Sigmoid colon (tissue), 7 donors: ENCODE data around the gene LGR6. TPM values are rescaled to one million over a fixed set of nuclear protein-coding genes. Genes with fewer than 3 reads are reported as not detected.

Source experiments
- DNase-seq: peaks from one replicate; pipeline ENCODE4 v3.0.0-alpha.2; 2019
- H3K27ac ChIP-seq, 4 donors: fragments of 200-600 bp; sonication (generic); one replicate each; pipeline ENCODE4 v1.5.1; 2016 to 2019; ENCODE audit warnings: mild to moderate bottlenecking in 1 of 4
- H3K27me3 ChIP-seq, 3 donors: fragments of 200-600 bp; sonication (generic); one replicate each; pipeline ENCODE4 v1.5.1; 2019; ENCODE audit warnings: mild to moderate bottlenecking in 1 of 3
- H3K36me3 ChIP-seq, 4 donors: fragments of 200-600 bp; sonication (generic); one replicate each; pipeline ENCODE4 v1.5.1; 2016 to 2019
- H3K4me1 ChIP-seq, 4 donors: fragments of 200-600 bp; sonication (generic); one replicate each; pipeline ENCODE4 v1.5.1; 2017 to 2019
- H3K4me3 ChIP-seq, 4 donors: fragments of 200-600 bp; sonication (generic); one replicate each; pipeline ENCODE4 v1.5.1; 2017 to 2019; ENCODE audit warnings: mild to moderate bottlenecking in 2 of 4, moderate library complexity in 1 of 4
- H3K9me3 ChIP-seq, 4 donors: fragments of 200-600 bp in 3 of 4; sonication (generic) in 3 of 4; one replicate each; pipeline versions ENCODE4 v1.5.1 to v1.6.1; 2013 to 2019
- EP300 ChIP-seq, 4 donors: sonication (generic); formaldehyde crosslinking; IDR thresholded peaks; one replicate each; pipeline ENCODE4 v1.6.1; 2017; ENCODE audit warnings: antibody characterized with exemption in 4 of 4
- POLR2A ChIP-seq, 2 donors: fragments of 450-650 bp; IDR thresholded peaks; one replicate each; pipeline ENCODE4 v1.6.1; 2016; ENCODE audit warnings: antibody characterized with exemption in 2 of 2, mild to moderate bottlenecking in 2 of 2, moderate library complexity in 2 of 2
- POLR2AphosphoS5 ChIP-seq, 4 donors: sonication (generic); formaldehyde crosslinking; IDR thresholded peaks; one replicate each; pipeline ENCODE4 v1.6.1; 2017; ENCODE audit warnings: antibody characterized with exemption in 4 of 4
- WGBS, 2 donors: extraction: QIAGEN DNeasy Blood & Tissue Kit; methylation state at CpG; one replicate each; pipeline ENCODE4 v1.1.7; 2013; 5-methylcytosine and 5-hydroxymethylcytosine counted together
- intact Hi-C: fragments of 100-400 bp; cut with DNase I; formaldehyde crosslinking; loops from one replicate; pipeline ENCODE4 v1.15.1; 2023
- polyA plus RNA-seq, 3 donors: library from polyadenylated mRNA; stranded (reverse); fragments of 200-250 nt; gene quantifications; one replicate each; pipeline ENCODE4 v1.2.3, GENCODE V29; 2013
- total RNA-seq, 4 donors: library from RNA; depleted of rRNA; stranded (reverse); fragments of >200 nt; gene quantifications; one replicate each; pipeline ENCODE4 v1.1.0, GENCODE V29; 2016
- TF ChIP-seq, protein P1 (sequence below), 4 experiments: fragments of 450-650 bp in 3 of 4; fragments of 200-600 bp in 1 of 4; IDR thresholded peaks; one replicate each; pipeline ENCODE4 v1.5.1; 2016 to 2019; ENCODE audit warnings: antibody characterized with exemption in 4 of 4, mild to moderate bottlenecking in 3 of 4, moderate library complexity in 2 of 4
- donor health status: healthy with polysubstance abuse.
- donor health status: Bipolar disorder and iron deficiency.
- donor health status: healthy.

LGR6 gene
- total and polyA plus RNA-seq, 7 donors: 0.14 to 1.0 (median 0.28) TPM; not detected in 4

DNA sequence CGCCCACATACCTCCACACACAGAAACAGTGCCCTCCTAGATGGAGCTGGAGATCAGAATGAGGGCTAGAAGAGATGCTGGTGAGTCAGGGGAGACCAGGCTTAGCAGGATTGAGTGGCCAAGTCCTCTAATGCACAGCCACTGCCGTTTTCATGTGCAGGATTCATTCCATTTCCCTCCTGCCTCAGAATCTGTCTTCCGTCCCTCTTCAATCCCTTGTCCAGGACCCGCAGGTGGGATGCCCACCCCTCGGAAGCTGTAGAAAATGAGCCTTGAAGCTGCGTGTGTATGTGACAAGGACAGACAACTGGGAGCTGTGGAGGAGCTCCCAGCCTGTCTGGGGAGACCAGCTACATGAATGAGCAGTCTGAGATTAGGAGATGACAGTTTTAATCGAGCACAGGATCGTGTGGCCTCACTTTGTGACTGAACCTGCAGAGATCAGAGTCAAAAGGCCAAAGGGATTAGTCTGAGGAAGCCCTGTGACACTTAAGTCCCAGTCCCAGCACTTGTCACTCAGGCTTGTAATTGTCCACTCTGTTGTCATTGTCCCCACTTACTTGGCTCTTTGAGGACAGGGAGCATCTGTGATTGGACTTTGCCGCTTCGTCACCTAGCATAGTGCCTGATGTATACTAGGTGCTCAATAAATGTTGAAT lies 22.0 kb downstream of the LGR6 start:
- TF ChIP-seq EP300 (IDR thresholded peaks at IDR 0.05) (no peak), POLR2AphosphoS5 (IDR thresholded peaks at IDR 0.05) (no peak), POLR2A (IDR thresholded peaks at IDR 0.05) (no peak)
- TF ChIP-seq, protein P1, sequence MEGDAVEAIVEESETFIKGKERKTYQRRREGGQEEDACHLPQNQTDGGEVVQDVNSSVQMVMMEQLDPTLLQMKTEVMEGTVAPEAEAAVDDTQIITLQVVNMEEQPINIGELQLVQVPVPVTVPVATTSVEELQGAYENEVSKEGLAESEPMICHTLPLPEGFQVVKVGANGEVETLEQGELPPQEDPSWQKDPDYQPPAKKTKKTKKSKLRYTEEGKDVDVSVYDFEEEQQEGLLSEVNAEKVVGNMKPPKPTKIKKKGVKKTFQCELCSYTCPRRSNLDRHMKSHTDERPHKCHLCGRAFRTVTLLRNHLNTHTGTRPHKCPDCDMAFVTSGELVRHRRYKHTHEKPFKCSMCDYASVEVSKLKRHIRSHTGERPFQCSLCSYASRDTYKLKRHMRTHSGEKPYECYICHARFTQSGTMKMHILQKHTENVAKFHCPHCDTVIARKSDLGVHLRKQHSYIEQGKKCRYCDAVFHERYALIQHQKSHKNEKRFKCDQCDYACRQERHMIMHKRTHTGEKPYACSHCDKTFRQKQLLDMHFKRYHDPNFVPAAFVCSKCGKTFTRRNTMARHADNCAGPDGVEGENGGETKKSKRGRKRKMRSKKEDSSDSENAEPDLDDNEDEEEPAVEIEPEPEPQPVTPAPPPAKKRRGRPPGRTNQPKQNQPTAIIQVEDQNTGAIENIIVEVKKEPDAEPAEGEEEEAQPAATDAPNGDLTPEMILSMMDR (IDR thresholded peaks at IDR 0.05): no peak
- intact Hi-C loops: no loop called here
- H3K27ac ChIP-seq: no peak overlapping the region
- peaks cover 12 to 73% (median 26%) of the 10 kb centered on the region in 3 donors for H3K27me3 ChIP-seq
- H3K36me3 ChIP-seq: no peaks in the 10 kb centered on the region
- H3K9me3 ChIP-seq: no peaks in the 10 kb centered on the region
- DNase-seq: no peak
- no peak overlapping the region for H3K4me3 ChIP-seq
- H3K4me1 ChIP-seq: peaks cover 0 to 9% (median 4%) of the 10 kb centered on the region in 4 donors
- 79 to 86% methylated on average over 10 of the region's 10 CpGs for WGBS, 2 donors

DNA sequence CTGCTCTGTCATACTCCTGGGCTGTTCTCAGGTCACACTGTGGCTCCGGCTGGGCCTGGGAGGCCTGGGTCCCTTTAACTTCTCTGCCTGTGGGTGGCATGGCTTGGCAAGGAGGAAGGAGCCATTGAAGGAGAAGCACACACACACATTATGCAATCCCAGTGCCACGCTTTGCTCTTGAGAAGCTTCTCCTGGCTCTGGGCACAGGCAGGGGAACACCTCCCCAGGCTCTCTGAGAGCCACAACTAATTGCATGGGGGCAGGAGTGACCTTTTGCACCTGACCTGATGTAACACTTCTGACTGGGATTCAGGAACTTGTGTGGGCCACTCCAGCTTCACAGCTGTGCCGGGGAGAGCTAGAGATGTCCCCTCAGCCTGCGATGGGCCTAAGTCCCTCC lies 23.1 kb downstream of the LGR6 start:
- Histone ChIP-seq H3K9me3 (no peaks in the 10 kb centered on the region), H3K4me3 (no peak overlapping the region), H3K27me3 (peaks cover 12 to 65% (median 26%) of the 10 kb centered on the region in 3 donors), H3K36me3 (no peaks in the 10 kb centered on the region), H3K4me1 (peaks cover 0 to 9% (median 4%) of the 10 kb centered on the region in 4 donors), H3K27ac (no peak overlapping the region)
- TF ChIP-seq EP300 (IDR thresholded peaks at IDR 0.05): no peak
- TF ChIP-seq, protein P1 (IDR thresholded peaks at IDR 0.05): no peak
- no peak for TF ChIP-seq POLR2A (IDR thresholded peaks at IDR 0.05)
- TF ChIP-seq POLR2AphosphoS5 (IDR thresholded peaks at IDR 0.05): no peak
- 77 to 82% methylated on average over 4 of the region's 4 CpGs for WGBS, 2 donors
- no peak for DNase-seq
- intact Hi-C loops: no loop called here

DNA sequence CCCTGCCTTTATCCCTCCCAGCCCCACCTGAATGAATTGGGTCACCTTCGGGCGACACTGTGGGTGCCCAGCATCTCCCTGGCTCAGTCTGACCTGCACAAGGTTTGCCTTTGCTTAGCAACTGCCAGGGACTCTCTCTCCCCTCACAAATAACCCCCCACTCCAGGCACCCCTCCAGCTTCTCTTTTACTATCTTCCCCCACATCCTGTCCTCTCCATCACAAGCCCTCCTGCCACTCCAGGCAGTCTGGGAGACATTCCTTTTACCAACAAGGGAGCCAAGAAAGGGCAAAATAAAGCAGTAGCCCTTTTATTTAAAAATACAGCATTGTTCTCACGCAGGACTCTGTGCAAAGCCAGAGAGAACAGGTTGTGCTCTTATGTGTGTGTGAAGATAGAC lies 23.9 kb downstream of the LGR6 start:
- 87 to 89% methylated on average over 3 of the region's 3 CpGs for WGBS, 2 donors
- intact Hi-C loops: no loop called here
- H3K4me1 ChIP-seq: peaks cover 0 to 9% (median 4%) of the 10 kb centered on the region in 4 donors

DNA sequence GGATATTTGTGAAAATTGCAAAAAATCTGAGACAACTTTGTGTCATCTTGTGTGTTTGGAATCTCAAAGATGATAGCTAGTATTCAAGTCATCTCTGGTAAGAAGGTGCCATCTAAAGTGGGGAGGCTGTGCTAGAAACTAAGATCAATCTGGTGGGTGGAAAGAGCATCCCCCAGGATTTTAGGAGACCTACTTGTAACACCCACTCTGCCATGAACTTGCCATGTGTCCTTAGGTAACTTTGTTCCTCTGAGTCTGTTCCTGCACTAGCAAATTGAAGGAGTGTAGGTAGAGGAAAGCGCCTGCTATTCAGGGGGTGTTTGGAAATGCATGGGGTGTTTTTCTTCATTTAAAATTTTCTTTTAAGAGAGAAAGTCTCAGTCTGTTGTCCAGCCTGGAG lies 24.4 kb downstream of the LGR6 start:
- peaks cover 12 to 57% (median 26%) of the 10 kb centered on the region in 3 donors for H3K27me3 ChIP-seq

More for the DNA sequence above, 23.9 kb downstream of the LGR6 start:
- Histone ChIP-seq H3K36me3 (no peaks in the 10 kb centered on the region), H3K27ac (no peak overlapping the region), H3K9me3 (no peaks in the 10 kb centered on the region), H3K27me3 (peaks cover 12 to 57% (median 26%) of the 10 kb centered on the region in 3 donors), H3K4me3 (no peak overlapping the region)
- no peak for DNase-seq
- TF ChIP-seq POLR2A (IDR thresholded peaks at IDR 0.05) (no peak), POLR2AphosphoS5 (IDR thresholded peaks at IDR 0.05) (no peak), EP300 (IDR thresholded peaks at IDR 0.05) (no peak)
- TF ChIP-seq, protein P1 (IDR thresholded peaks at IDR 0.05): no peak

More for the DNA sequence above, 24.4 kb downstream of the LGR6 start:
- H3K36me3 ChIP-seq: no peaks in the 10 kb centered on the region
- intact Hi-C loops: no loop called here
- no peak for DNase-seq
- H3K4me3 ChIP-seq: no peak overlapping the region
- H3K4me1 ChIP-seq: peaks cover 0 to 12% (median 5%) of the 10 kb centered on the region in 4 donors
- H3K9me3 ChIP-seq: no peaks in the 10 kb centered on the region
- H3K27ac ChIP-seq: no peak overlapping the region
- TF ChIP-seq, protein P1 (IDR thresholded peaks at IDR 0.05): no peak
- TF ChIP-seq POLR2A (IDR thresholded peaks at IDR 0.05) (no peak), POLR2AphosphoS5 (IDR thresholded peaks at IDR 0.05) (no peak), EP300 (IDR thresholded peaks at IDR 0.05) (no peak)
- WGBS, 2 donors: 93 to 94% methylated on average over 1 of the region's 1 CpG
